ENCODE data around the gene SERINC5. TPM values are rescaled to one million over a fixed set of nuclear protein-coding genes. Genes with fewer than 3 reads are reported as not detected.
"Not testable (repeated sequence)": the region's sequence is repeated elsewhere in the genome, so short reads cannot be mapped to it uniquely, and the experiment has no call there.

SERINC5 gene
- total RNA-seq, 2 experiments from 2014 or later = 115 to 123 TPM

- ATAC-seq (ENCODE audit: poor library complexity) (no peak), DNase-seq (no peak)
- Mint-ChIP-seq H3K27me3 (no peaks in the 10 kb centered on the region), H3K9me3 (no peaks in the 10 kb centered on the region), H3K27ac (no peak overlapping the region), H3K36me3 (ENCODE audit: low read depth) (no peaks in the 10 kb centered on the region), H3K4me1 (ENCODE audit: low read depth) (peaks cover 13% of the 10 kb centered on the region), H3K4me3 (no peak overlapping the region)
- TF ChIP-seq CTCF (IDR thresholded peaks at IDR 0.05) = no peak
- CTCF ChIA-PET = no interaction called here
- no peaks in the 10 kb centered on the region for H3K36me3 ChIP-seq (ENCODE audit: insufficient read depth, low read length)
- no peak overlapping the region for H3K4me3 ChIP-seq (ENCODE audit: low read length)
- H3K9me3 ChIP-seq (ENCODE audit: control insufficient read depth in 1 of 2, insufficient read depth in 1 of 2, low read length in 2 of 2) = no peaks in the 10 kb centered on the region
- H3K4me1 ChIP-seq (ENCODE audit: insufficient read depth, low read length) = peaks cover 11% of the 10 kb centered on the region
- POLR2A ChIA-PET = no interaction called here
- intact Hi-C loops (cut with DNase I, micrococcal nuclease) = no loop called here
- no peak overlapping the region for H3K27ac ChIP-seq (ENCODE audit: low read depth in 1 of 2, low read length in 2 of 2)
- no peaks in the 10 kb centered on the region for H3K27me3 ChIP-seq (ENCODE audit: control insufficient read depth in 1 of 2, insufficient read depth in 2 of 2, low read length in 2 of 2)
Measured at GRCh38 chr5:80277191-80277590, 21.3 kb upstream of the SERINC5 start.

- Histone ChIP-seq H3K4me1 (ENCODE audit: insufficient read depth, low read length) (peaks cover 19% of the 10 kb centered on the region), H3K4me3 (ENCODE audit: low read length) (no peak overlapping the region), H3K27ac (ENCODE audit: low read depth in 1 of 2, low read length in 2 of 2) (no peak overlapping the region), H3K36me3 (ENCODE audit: insufficient read depth, low read length) (no peaks in the 10 kb centered on the region), H3K9me3 (ENCODE audit: control insufficient read depth in 1 of 2, insufficient read depth in 1 of 2, low read length in 2 of 2) (no peaks in the 10 kb centered on the region), H3K27me3 (ENCODE audit: control insufficient read depth in 1 of 2, insufficient read depth in 2 of 2, low read length in 2 of 2) (no peaks in the 10 kb centered on the region)
- DNase-seq (no peak), ATAC-seq (ENCODE audit: poor library complexity) (no peak)
- H3K4me3 Mint-ChIP-seq = no peak overlapping the region
- peaks cover 21% of the 10 kb centered on the region for H3K4me1 Mint-ChIP-seq (ENCODE audit: low read depth)
- no peaks in the 10 kb centered on the region for H3K36me3 Mint-ChIP-seq (ENCODE audit: low read depth)
- intact Hi-C loops (cut with DNase I, micrococcal nuclease) = no loop called here
- H3K27me3 Mint-ChIP-seq = no peaks in the 10 kb centered on the region
- no peaks in the 10 kb centered on the region for H3K9me3 Mint-ChIP-seq
- CTCF ChIA-PET = interaction anchor here (0.6 to 1.5 kb wide), 3 partner anchors 22 to 184 kb away, joined by 3 to 9 read pairs (median 5); no protein-coding TSS in a partner anchor
- POLR2A ChIA-PET = interaction anchor here (1.5 kb wide), 1 partner anchor 8 kb away, joined by 4 read pairs; no protein-coding TSS in a partner anchor
- no peak overlapping the region for H3K27ac Mint-ChIP-seq
- no peak for TF ChIP-seq CTCF (IDR thresholded peaks at IDR 0.05)
Measured at GRCh38 chr5:80276186-80276585, 20.3 kb upstream of the SERINC5 start.

GRCh38 chr5:80275347-80275746, 19.5 kb upstream of the SERINC5 start:
- peaks cover 28% of the 10 kb centered on the region for H3K4me1 ChIP-seq (ENCODE audit: insufficient read depth, low read length)
- no peaks in the 10 kb centered on the region for H3K36me3 ChIP-seq (ENCODE audit: insufficient read depth, low read length)
- Mint-ChIP-seq H3K27ac (peak overlapping the region; percentile 4), H3K4me3 (no peak overlapping the region), H3K36me3 (ENCODE audit: low read depth) (no peaks in the 10 kb centered on the region), H3K4me1 (ENCODE audit: low read depth) (peaks cover 27% of the 10 kb centered on the region), H3K9me3 (no peaks in the 10 kb centered on the region), H3K27me3 (no peaks in the 10 kb centered on the region)
- ATAC-seq (ENCODE audit: poor library complexity) = peak; percentile 70
- peak in 5 of 14 experiments; percentile 16 to 68 (median 50) for DNase-seq
- ChIA-PET CTCF (interaction anchor here (0.6 to 2.1 kb wide), 6 partner anchors 9 to 183 kb away, joined by 3 to 9 read pairs (median 4); no protein-coding TSS in a partner anchor), POLR2A (interaction anchor here (1.3 to 1.6 kb wide), 4 partner anchors 9 to 184 kb away, joined by 4 to 9 read pairs (median 6); partner anchors contain the start of gene SERINC5)
- H3K9me3 ChIP-seq (ENCODE audit: control insufficient read depth in 1 of 2, insufficient read depth in 1 of 2, low read length in 2 of 2) = no peaks in the 10 kb centered on the region
- H3K27me3 ChIP-seq (ENCODE audit: control insufficient read depth in 1 of 2, insufficient read depth in 2 of 2, low read length in 2 of 2) = no peaks in the 10 kb centered on the region
- H3K4me3 ChIP-seq (ENCODE audit: low read length) = no peak overlapping the region
- TF ChIP-seq CTCF (IDR thresholded peaks at IDR 0.05) = peak; percentile 67
- H3K27ac ChIP-seq (ENCODE audit: low read depth in 1 of 2, low read length in 2 of 2) = no peak overlapping the region
- intact Hi-C loops (cut with DNase I, micrococcal nuclease) = loop anchor here (1.0 to 2.0 kb wide), 3 partner anchors 29 to 184 kb away; no protein-coding TSS in a partner anchor

- peaks cover 53% of the 10 kb centered on the region for H3K4me1 Mint-ChIP-seq (ENCODE audit: low read depth)
- peak overlapping the region; percentile 99 for H3K27ac Mint-ChIP-seq
- POLR2A ChIA-PET = interaction anchor here (0.8 to 4.5 kb wide), 9 partner anchors 14 to 178 kb away, joined by 3 to 107 read pairs (median 3); partner anchors contain the start of gene SERINC5
- H3K27ac ChIP-seq (ENCODE audit: low read depth in 1 of 2, low read length in 2 of 2) = peak overlapping the region; percentile 50 to 72
- peaks cover 47% of the 10 kb centered on the region for H3K4me1 ChIP-seq (ENCODE audit: insufficient read depth, low read length)
- not testable (repeated sequence) for H3K9me3 Mint-ChIP-seq; H3K36me3 ChIP-seq (ENCODE audit: insufficient read depth, low read length); H3K36me3 Mint-ChIP-seq (ENCODE audit: low read depth); H3K9me3 ChIP-seq (ENCODE audit: control insufficient read depth in 1 of 2, insufficient read depth in 1 of 2, low read length in 2 of 2); H3K27me3 Mint-ChIP-seq; H3K4me3 ChIP-seq (ENCODE audit: low read length); H3K27me3 ChIP-seq (ENCODE audit: control insufficient read depth in 1 of 2, insufficient read depth in 2 of 2, low read length in 2 of 2)
- DNase-seq = peak in 2 of 14 experiments; percentile 14 to 27
- peak; percentile 33 for ATAC-seq (ENCODE audit: poor library complexity)
- CTCF ChIA-PET = interaction anchor here (1.4 to 1.5 kb wide), 2 partner anchors 15 to 37 kb away, joined by 5 to 6 read pairs; partner anchors contain the start of gene SERINC5
- intact Hi-C loops (cut with DNase I, micrococcal nuclease) = loop anchor here in 1 of 2 experiments (1.0 to 5.0 kb wide), 3 partner anchors 14 to 133 kb away; partner anchors contain the start of gene SERINC5
- H3K4me3 Mint-ChIP-seq = peak overlapping the region; percentile 85
Measured at GRCh38 chr5:80270543-80270942, 14.7 kb upstream of the SERINC5 start.

All from CD4-positive, alpha-beta T cell (primary cell).